Tibial nerve (tissue), 4 donors: ENCODE results near the gene BCKDHA.
A peak's percentile ranks its signal among the peaks of the same experiment; 100 is the strongest.

Experiments used
- EP300 ChIP-seq, 2 donors: sonication (generic); formaldehyde crosslinking; IDR thresholded peaks; one replicate each; pipeline ENCODE4 v1.6.1; 2017; ENCODE audit warnings: antibody characterized with exemption in 2 of 2, mild to moderate bottlenecking in 1 of 2
- TF ChIP-seq, protein P1 (sequence below), 5 experiments: fragments of 200-600 bp in 3 of 5; fragments of 450-650 bp in 2 of 5; sonication (generic) in 3 of 5; IDR thresholded peaks; one replicate each; pipeline ENCODE4 v1.5.1; 2016 to 2019; ENCODE audit warnings: antibody characterized with exemption in 5 of 5, mild to moderate bottlenecking in 3 of 5, moderate library complexity in 2 of 5

- TF ChIP-seq, protein P1, sequence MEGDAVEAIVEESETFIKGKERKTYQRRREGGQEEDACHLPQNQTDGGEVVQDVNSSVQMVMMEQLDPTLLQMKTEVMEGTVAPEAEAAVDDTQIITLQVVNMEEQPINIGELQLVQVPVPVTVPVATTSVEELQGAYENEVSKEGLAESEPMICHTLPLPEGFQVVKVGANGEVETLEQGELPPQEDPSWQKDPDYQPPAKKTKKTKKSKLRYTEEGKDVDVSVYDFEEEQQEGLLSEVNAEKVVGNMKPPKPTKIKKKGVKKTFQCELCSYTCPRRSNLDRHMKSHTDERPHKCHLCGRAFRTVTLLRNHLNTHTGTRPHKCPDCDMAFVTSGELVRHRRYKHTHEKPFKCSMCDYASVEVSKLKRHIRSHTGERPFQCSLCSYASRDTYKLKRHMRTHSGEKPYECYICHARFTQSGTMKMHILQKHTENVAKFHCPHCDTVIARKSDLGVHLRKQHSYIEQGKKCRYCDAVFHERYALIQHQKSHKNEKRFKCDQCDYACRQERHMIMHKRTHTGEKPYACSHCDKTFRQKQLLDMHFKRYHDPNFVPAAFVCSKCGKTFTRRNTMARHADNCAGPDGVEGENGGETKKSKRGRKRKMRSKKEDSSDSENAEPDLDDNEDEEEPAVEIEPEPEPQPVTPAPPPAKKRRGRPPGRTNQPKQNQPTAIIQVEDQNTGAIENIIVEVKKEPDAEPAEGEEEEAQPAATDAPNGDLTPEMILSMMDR (IDR thresholded peaks at IDR 0.05), result peak; percentile 89 to 94 (median 93)
- TF ChIP-seq EP300 (IDR thresholded peaks at IDR 0.05), result peak in 1 of 2 donors; percentile 53
These were observed 43.9 kb upstream of the BCKDHA start, which contains the start of gene TGFB1 for GRCh38 chr19:41353466-41354342.
